GM23248 (cell line): ENCODE results near the gene HECTD1. TPM values are rescaled to one million over a fixed set of nuclear protein-coding genes. Genes with fewer than 3 reads are reported as not detected.

Experiments
- DNase-seq: peaks from one replicate; pipeline ENCODE4 v3.0.0-alpha.2; 2015
- H2AFZ ChIP-seq: fragments of 200-600 bp; sonication (generic); 2 replicates; pipeline ENCODE4 v1.6.1; 2016; ENCODE audit warnings: antibody characterized with exemption
- H3F3A ChIP-seq: fragments of 200-600 bp; sonication (generic); 2 replicates; pipeline ENCODE4 v1.6.1; 2016; ENCODE audit warnings: mild to moderate bottlenecking, antibody characterized with exemption, mixed run types; ENCODE audit not compliant: insufficient read depth
- H3K27ac ChIP-seq: fragments of 200-600 bp; sonication (generic); 2 replicates; pipeline ENCODE4 v1.5.1; 2016; ENCODE audit warnings: mild to moderate bottlenecking
- H3K27me3 ChIP-seq: fragments of 200-600 bp; sonication (generic); replicated peaks from 2 replicates; pipeline ENCODE4 v1.6.1; 2016; ENCODE audit warnings: mild to moderate bottlenecking; ENCODE audit not compliant: insufficient read depth
- H3K36me3 ChIP-seq: fragments of 200-600 bp; sonication (generic); 2 replicates; pipeline ENCODE4 v1.6.1; 2016; ENCODE audit warnings: low read depth, mild to moderate bottlenecking
- H3K4me1 ChIP-seq: fragments of 200-600 bp; sonication (generic); 2 replicates; pipeline ENCODE4 v1.6.1; 2016; ENCODE audit warnings: mild to moderate bottlenecking; ENCODE audit not compliant: insufficient read depth
- H3K4me2 ChIP-seq: fragments of 200-600 bp; sonication (generic); one replicate; pipeline ENCODE4 v1.6.1; 2016; ENCODE audit warnings: mild to moderate bottlenecking; ENCODE audit not compliant: unreplicated experiment
- H3K4me3 ChIP-seq: fragments of 200-600 bp; sonication (generic); 2 replicates; pipeline ENCODE4 v1.5.1; 2016; ENCODE audit warnings: mild to moderate bottlenecking
- H3K79me2 ChIP-seq: fragments of 200-600 bp; sonication (generic); 2 replicates; pipeline ENCODE4 v1.6.1; 2016; ENCODE audit warnings: mild to moderate bottlenecking; ENCODE audit not compliant: insufficient read depth
- H3K9ac ChIP-seq: fragments of 200-600 bp; sonication (generic); 2 replicates; pipeline ENCODE4 v1.6.1; 2016; ENCODE audit warnings: mild to moderate bottlenecking
- H3K9me2 ChIP-seq: fragments of 200-600 bp; sonication (generic); 2 replicates; pipeline ENCODE4 v1.6.1; 2016; ENCODE audit warnings: mixed run types, mild to moderate bottlenecking, moderate library complexity; ENCODE audit not compliant: insufficient read depth
- H3K9me3 ChIP-seq: fragments of 200-600 bp; sonication (generic); one replicate; pipeline ENCODE4 v1.6.1; 2017; ENCODE audit warnings: low read depth
- H4K20me1 ChIP-seq: fragments of 200-600 bp; sonication (generic); 2 replicates; pipeline ENCODE4 v1.6.0; 2016; ENCODE audit not compliant: insufficient read depth
- EZH2 ChIP-seq: fragments of 200-600 bp; sonication (generic); IDR thresholded peaks from 2 replicates; pipeline ENCODE4 v1.6.1; 2018; ENCODE audit warnings: antibody characterized with exemption, mild to moderate bottlenecking; ENCODE audit not compliant: insufficient read depth, poor library complexity, severe bottlenecking
- EZH2phosphoT487 ChIP-seq: fragments of 200-600 bp; sonication (generic); IDR thresholded peaks from 2 replicates; pipeline ENCODE4 v1.6.1; 2018; ENCODE audit warnings: antibody characterized with exemption, moderate library complexity, mild to moderate bottlenecking, low read depth; ENCODE audit not compliant: insufficient read depth
- WGBS, 2 experiments: methylation state at CpG; one replicate each; pipeline ENCODE4 v1.1.6; 2015 to 2017; ENCODE audit warnings: low lambda C conversion rate in 2 of 2, low coverage in 1 of 2; ENCODE audit errors: missing lambda C conversion rate in 2 of 2; 5-methylcytosine and 5-hydroxymethylcytosine counted together
- in situ Hi-C: fragments of 300-500 bp; cut with MboI; formaldehyde crosslinking; loops from 2 replicates; pipeline ENCODE4 v1.15.0; 2020
- polyA plus RNA-seq: library from polyadenylated mRNA; unstranded; fragments of >200 nt; fragmentation: Nextera tagmentation; extraction: Ambion mirVana; gene quantifications from 2 replicates; pipeline ENCODE4 v1.2.1, GENCODE V29; 2016
- total RNA-seq: library from RNA; depleted of rRNA; stranded (reverse); fragments of >200 nt; shearing (Covaris generic); gene quantifications from 2 replicates; pipeline ENCODE4 v1.2.3, GENCODE V29; 2014

HECTD1 gene
- total and polyA plus RNA-seq, 2 experiments from 2014 or later, result 44.5 to 145 TPM

- Histone ChIP-seq H3K4me3 (no peak overlapping the region), H3K9me2 (no peaks in the 10 kb centered on the region), H3K79me2 (peaks cover 15% of the 10 kb centered on the region; the same call in 1 of the 2 replicates), H3K4me1 (no peaks in the 10 kb centered on the region), H2AFZ (no peak overlapping the region), H3K9ac (no peak overlapping the region), H3F3A (no peaks in the 10 kb centered on the region), H3K9me3 (no peaks in the 10 kb centered on the region), H3K27me3 (no peaks in the 10 kb centered on the region), H3K27ac (no peak overlapping the region), H3K4me2 (no peak overlapping the region), H3K36me3 (peaks cover 65% of the 10 kb centered on the region), H4K20me1 (no peaks in the 10 kb centered on the region)
- in situ Hi-C loops, result no loop called here
- 97 to 100% methylated on average over 7 of the region's 7 CpGs for WGBS, 2 experiments
- DNase-seq, result no peak
- TF ChIP-seq EZH2phosphoT487 (no peak), EZH2 (no peak)
These were observed 80.9 kb downstream of the HECTD1 start for GRCh38 chr14:31126680-31127079.

DNA sequence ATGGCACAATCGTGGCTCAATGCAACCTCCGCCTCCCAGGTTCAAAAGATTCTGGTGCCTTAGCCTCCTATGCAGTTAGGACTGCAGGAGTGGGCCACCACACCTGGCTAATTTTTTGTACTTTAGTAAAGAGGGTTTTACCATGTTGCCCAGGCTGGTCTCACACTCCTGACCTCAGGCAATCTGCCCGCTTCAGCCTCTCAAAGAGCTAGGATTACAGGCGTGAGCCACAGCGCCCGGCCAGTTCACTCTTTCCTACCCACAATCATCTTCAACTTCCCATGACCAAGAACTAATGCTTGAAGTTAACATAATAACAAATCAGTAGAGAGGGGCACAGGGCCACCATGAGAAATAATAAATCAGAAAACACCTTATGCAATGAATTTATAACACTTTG, 82.4 kb downstream of the HECTD1 start:
- Histone ChIP-seq H3K79me2 (0 out of 2 replicates have a peak, but pooled peaks cover 6% of the 10 kb centered on the region), H3K9me2 (no peaks in the 10 kb centered on the region), H3K9me3 (no peaks in the 10 kb centered on the region), H3K27ac (no peak overlapping the region), H2AFZ (no peak overlapping the region), H3K9ac (no peak overlapping the region), H4K20me1 (no peaks in the 10 kb centered on the region), H3K27me3 (no peaks in the 10 kb centered on the region), H3K4me3 (no peak overlapping the region), H3K4me1 (no peaks in the 10 kb centered on the region), H3F3A (no peaks in the 10 kb centered on the region), H3K4me2 (no peak overlapping the region), H3K36me3 (peaks cover 77% of the 10 kb centered on the region)
- DNase-seq, result no peak
- TF ChIP-seq EZH2 (no peak), EZH2phosphoT487 (no peak)
- WGBS, 2 experiments, result 90 to 97% methylated on average over 6 of the region's 6 CpGs
- in situ Hi-C loops, result no loop called here

DNA sequence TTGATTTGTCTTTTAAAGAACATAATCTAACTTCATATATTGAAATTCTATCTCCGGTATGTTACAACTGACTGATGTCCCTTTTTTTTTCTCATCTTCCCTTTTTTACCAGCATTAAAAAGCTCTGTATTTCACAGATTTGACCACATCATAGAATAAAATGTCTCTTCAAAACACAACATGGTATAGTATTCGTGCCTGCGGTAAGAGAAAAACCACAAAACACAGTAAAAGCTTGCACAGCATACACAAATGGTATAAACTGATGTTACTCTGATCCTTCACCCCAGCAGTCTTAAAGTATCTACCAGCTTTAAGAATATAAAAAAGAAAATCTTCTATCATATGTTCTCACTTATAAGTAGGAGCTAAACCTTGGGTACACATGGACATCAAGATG, 83.4 kb downstream of the HECTD1 start:
- no peak for DNase-seq
- Histone ChIP-seq H2AFZ (no peak overlapping the region), H3K4me2 (no peak overlapping the region), H3K27me3 (no peaks in the 10 kb centered on the region), H3K27ac (no peak overlapping the region), H3K9me2 (no peaks in the 10 kb centered on the region), H3K79me2 (0 out of 2 replicates have a peak, but pooled peaks cover 6% of the 10 kb centered on the region), H3K4me1 (no peaks in the 10 kb centered on the region), H3K36me3 (peaks cover 80% of the 10 kb centered on the region), H3K4me3 (no peak overlapping the region), H4K20me1 (no peaks in the 10 kb centered on the region), H3K9me3 (no peaks in the 10 kb centered on the region), H3K9ac (no peak overlapping the region), H3F3A (0 out of 2 replicates have a peak, but pooled peaks cover 4% of the 10 kb centered on the region)
- TF ChIP-seq EZH2phosphoT487 (no peak), EZH2 (no peak)
- 92 to 93% methylated on average over 3 of the region's 3 CpGs for WGBS, 2 experiments
- in situ Hi-C loops, result no loop called here

DNA sequence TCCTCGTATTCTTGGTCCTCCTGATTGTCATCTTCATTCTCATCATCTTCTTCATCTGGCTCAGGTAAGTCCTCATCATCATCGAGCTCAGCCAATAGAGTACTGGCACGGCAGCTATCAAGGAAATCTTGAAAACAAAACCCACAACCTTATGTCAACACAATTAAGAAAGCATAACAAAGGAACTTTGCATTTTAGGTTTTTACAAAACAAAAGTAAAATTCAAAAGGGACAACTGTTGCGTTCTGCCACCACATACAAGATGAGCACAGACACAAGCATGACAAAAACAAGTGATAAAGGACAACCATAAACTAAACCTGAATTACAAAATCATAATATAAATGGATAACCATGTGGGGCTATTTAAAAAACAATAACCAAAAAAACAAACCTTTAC, 84.7 kb downstream of the HECTD1 start:
- no peaks in the 10 kb centered on the region for H3K9me3 ChIP-seq
- no peak overlapping the region for H3K27ac ChIP-seq
- H3K4me1 ChIP-seq, result 0 out of 2 replicates have a peak, but pooled peaks cover 3% of the 10 kb centered on the region
- in situ Hi-C loops, result no loop called here
- peaks cover 7% of the 10 kb centered on the region; the same call in 1 of the 2 replicates for H3K79me2 ChIP-seq
- H4K20me1 ChIP-seq, result no peaks in the 10 kb centered on the region
- no peaks in the 10 kb centered on the region for H3K27me3 ChIP-seq
- H2AFZ ChIP-seq, result no peak overlapping the region
- peaks cover 79% of the 10 kb centered on the region for H3K36me3 ChIP-seq
- no peaks in the 10 kb centered on the region for H3K9me2 ChIP-seq
- DNase-seq, result no peak
- TF ChIP-seq EZH2 (no peak), EZH2phosphoT487 (no peak)
- no peak overlapping the region for H3K4me2 ChIP-seq
- 0 out of 2 replicates have a peak, but pooled peaks cover 4% of the 10 kb centered on the region for H3F3A ChIP-seq
- WGBS, 2 experiments, result 97 to 99% methylated on average over 4 of the region's 4 CpGs
- H3K4me3 ChIP-seq, result no peak overlapping the region
- H3K9ac ChIP-seq, result no peak overlapping the region

- no peaks in the 10 kb centered on the region for H3K27me3 ChIP-seq
- H4K20me1 ChIP-seq, result no peaks in the 10 kb centered on the region
- no peak overlapping the region for H3K4me2 ChIP-seq
- no peak overlapping the region for H3K4me3 ChIP-seq
- H3K79me2 ChIP-seq, result peaks cover 15% of the 10 kb centered on the region; the same call in 1 of the 2 replicates
- H3K9me3 ChIP-seq, result no peaks in the 10 kb centered on the region
- no peak overlapping the region for H2AFZ ChIP-seq
- peaks cover 71% of the 10 kb centered on the region for H3K36me3 ChIP-seq
- peak; percentile 26 for DNase-seq
- H3K9ac ChIP-seq, result no peak overlapping the region
- in situ Hi-C loops, result no loop called here
- no peaks in the 10 kb centered on the region for H3K9me2 ChIP-seq
- 0 out of 2 replicates have a peak, but pooled peaks cover 3% of the 10 kb centered on the region for H3K4me1 ChIP-seq
- TF ChIP-seq EZH2, result no peak
- WGBS, 2 experiments, result 68 to 70% methylated on average over 8 of the region's 8 CpGs
- peaks cover 4% of the 10 kb centered on the region; the same call in 1 of the 2 replicates for H3F3A ChIP-seq
- no peak overlapping the region for H3K27ac ChIP-seq
These were observed 85.4 kb downstream of the HECTD1 start for GRCh38 chr14:31122098-31122611.
